HG03103 (cell line): ENCODE measurements around the gene SLC25A51.

Source experiments
- ATAC-seq: cut with Tn5 transposase; IDR thresholded peaks from one replicate; pipeline ENCODE4 v1.9.1; 2021; ENCODE audit warnings: low read depth; ENCODE audit not compliant: unreplicated experiment

Gene SLC25A51

GRCh38 chr9:37903647-37904444 lies at the start of gene SLC25A51:
Gene SLC25A51 (minus strand): TSS chr9:37904127. CDS start chr9:37888550, 15,577 bp downstream.
- ATAC-seq = peak; percentile 75

- ATAC-seq = no peak
Measured at GRCh38 chr9:37953206-37953774, 49.4 kb upstream of the SLC25A51 start.

GRCh38 chr9:37952731-37953130 lies 48.8 kb upstream of the SLC25A51 start:
- no peak for ATAC-seq

GRCh38 chr9:37951671-37952449 lies 47.9 kb upstream of the SLC25A51 start:
- no peak for ATAC-seq

GRCh38 chr9:37950561-37950960 lies 46.6 kb upstream of the SLC25A51 start:
- ATAC-seq = no peak

GRCh38 chr9:37949576-37949975 lies 45.6 kb upstream of the SLC25A51 start:
- ATAC-seq = no peak

GRCh38 chr9:37948417-37948980 lies 44.6 kb upstream of the SLC25A51 start:
- no peak for ATAC-seq

GRCh38 chr9:37947977-37948376 lies 44.0 kb upstream of the SLC25A51 start:
- no peak for ATAC-seq

GRCh38 chr9:37947471-37947870 lies 43.5 kb upstream of the SLC25A51 start:
- no peak for ATAC-seq

- no peak for ATAC-seq
Measured at GRCh38 chr9:37946971-37947370, 43.0 kb upstream of the SLC25A51 start.

GRCh38 chr9:37946041-37946440 lies 42.1 kb upstream of the SLC25A51 start:
- no peak for ATAC-seq

- no peak for ATAC-seq
Measured at GRCh38 chr9:37944671-37945481, 40.9 kb upstream of the SLC25A51 start.

- no peak for ATAC-seq
Measured at GRCh38 chr9:37944266-37944650, 40.3 kb upstream of the SLC25A51 start.

- ATAC-seq = no peak
Measured at GRCh38 chr9:37943345-37944265, 39.7 kb upstream of the SLC25A51 start.

- ATAC-seq = no peak
Measured at GRCh38 chr9:37942621-37943344, 38.9 kb upstream of the SLC25A51 start.

GRCh38 chr9:37941253-37941652 lies 37.3 kb upstream of the SLC25A51 start:
- no peak for ATAC-seq

GRCh38 chr9:37939575-37940095 lies 35.7 kb upstream of the SLC25A51 start:
- ATAC-seq = no peak

- no peak for ATAC-seq
Measured at GRCh38 chr9:37938121-37938891, 34.4 kb upstream of the SLC25A51 start.
